Neural progenitor cell (in vitro differentiated cells): ENCODE results near the gene THAP12.

Experiments
- EZH2 ChIP-seq: fragments of 200-600 bp; sonication (generic); IDR thresholded peaks from 2 replicates; pipeline ENCODE4 v1.6.1; 2017; ENCODE audit warnings: antibody characterized with exemption, mild to moderate bottlenecking, moderate library complexity
- TF ChIP-seq, protein P1 (sequence below): fragments of 200-600 bp; sonication (generic); IDR thresholded peaks from 2 replicates; pipeline ENCODE4 v1.5.1; 2017; ENCODE audit warnings: antibody characterized with exemption, mild to moderate bottlenecking

DNA sequence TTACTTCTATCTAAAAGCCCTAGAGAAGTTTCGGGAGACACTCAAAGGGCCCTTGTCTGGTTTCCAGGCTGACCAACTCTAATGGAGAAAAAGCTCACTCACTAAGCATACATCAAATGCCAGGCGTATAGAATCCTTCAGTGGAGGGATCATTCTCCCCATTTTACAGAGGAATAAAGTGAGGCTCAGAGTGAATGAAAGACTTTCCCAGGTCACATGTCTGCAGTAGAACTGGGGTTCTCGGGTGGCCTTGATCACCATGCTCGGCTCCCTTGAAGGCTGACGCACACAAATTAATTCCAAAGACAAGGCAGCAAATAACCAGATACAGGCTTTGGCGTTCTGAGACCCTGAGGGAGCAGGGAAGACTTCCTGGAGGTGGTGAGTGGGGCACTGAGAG lies 60.0 kb downstream of the THAP12 start:
- TF ChIP-seq, protein P1, sequence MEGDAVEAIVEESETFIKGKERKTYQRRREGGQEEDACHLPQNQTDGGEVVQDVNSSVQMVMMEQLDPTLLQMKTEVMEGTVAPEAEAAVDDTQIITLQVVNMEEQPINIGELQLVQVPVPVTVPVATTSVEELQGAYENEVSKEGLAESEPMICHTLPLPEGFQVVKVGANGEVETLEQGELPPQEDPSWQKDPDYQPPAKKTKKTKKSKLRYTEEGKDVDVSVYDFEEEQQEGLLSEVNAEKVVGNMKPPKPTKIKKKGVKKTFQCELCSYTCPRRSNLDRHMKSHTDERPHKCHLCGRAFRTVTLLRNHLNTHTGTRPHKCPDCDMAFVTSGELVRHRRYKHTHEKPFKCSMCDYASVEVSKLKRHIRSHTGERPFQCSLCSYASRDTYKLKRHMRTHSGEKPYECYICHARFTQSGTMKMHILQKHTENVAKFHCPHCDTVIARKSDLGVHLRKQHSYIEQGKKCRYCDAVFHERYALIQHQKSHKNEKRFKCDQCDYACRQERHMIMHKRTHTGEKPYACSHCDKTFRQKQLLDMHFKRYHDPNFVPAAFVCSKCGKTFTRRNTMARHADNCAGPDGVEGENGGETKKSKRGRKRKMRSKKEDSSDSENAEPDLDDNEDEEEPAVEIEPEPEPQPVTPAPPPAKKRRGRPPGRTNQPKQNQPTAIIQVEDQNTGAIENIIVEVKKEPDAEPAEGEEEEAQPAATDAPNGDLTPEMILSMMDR = no peak
- no peak for TF ChIP-seq EZH2
